Gastrocnemius medialis (tissue), 4 donors: ENCODE results near the gene ASIC5.

ENCODE experiments used
- POLR2A ChIP-seq, 2 donors: fragments of 450-650 bp; IDR thresholded peaks; one replicate each; pipeline ENCODE4 v1.6.1; 2017; ENCODE audit warnings: antibody characterized with exemption in 2 of 2, mild to moderate bottlenecking in 2 of 2, moderate library complexity in 2 of 2
- TF ChIP-seq, protein P1 (sequence below), 5 experiments: fragments of 450-650 bp in 3 of 5; fragments of 200-600 bp in 2 of 5; sonication (generic) in 2 of 5; IDR thresholded peaks in 4 of 5; conservative IDR thresholded peaks in 1 of 5; 1 replicate in 4 of 5; 2 replicates in 1 of 5; pipeline ENCODE4 v1.5.1; 2016 to 2019; ENCODE audit warnings: antibody characterized with exemption in 5 of 5, mild to moderate bottlenecking in 3 of 5, moderate library complexity in 3 of 5

DNA sequence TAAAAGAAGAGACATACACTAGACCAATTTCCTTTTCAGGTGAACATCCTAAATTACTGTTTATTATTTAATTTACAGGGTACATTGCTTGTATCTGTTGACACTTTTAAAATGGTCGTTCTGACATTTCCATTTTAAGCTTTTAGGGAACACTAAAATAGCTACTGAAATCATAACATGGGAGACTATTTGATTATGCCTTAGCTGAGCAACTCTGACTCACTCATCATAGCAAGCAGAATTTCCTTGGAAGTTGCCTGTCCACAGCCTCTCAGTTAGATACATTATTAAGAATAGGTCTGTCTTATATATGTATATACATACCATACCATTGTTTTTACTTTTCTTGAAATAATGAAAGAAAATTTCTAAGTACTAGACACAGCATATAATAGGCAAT, 85.3 kb downstream of the ASIC5 start:
- TF ChIP-seq, protein P1, sequence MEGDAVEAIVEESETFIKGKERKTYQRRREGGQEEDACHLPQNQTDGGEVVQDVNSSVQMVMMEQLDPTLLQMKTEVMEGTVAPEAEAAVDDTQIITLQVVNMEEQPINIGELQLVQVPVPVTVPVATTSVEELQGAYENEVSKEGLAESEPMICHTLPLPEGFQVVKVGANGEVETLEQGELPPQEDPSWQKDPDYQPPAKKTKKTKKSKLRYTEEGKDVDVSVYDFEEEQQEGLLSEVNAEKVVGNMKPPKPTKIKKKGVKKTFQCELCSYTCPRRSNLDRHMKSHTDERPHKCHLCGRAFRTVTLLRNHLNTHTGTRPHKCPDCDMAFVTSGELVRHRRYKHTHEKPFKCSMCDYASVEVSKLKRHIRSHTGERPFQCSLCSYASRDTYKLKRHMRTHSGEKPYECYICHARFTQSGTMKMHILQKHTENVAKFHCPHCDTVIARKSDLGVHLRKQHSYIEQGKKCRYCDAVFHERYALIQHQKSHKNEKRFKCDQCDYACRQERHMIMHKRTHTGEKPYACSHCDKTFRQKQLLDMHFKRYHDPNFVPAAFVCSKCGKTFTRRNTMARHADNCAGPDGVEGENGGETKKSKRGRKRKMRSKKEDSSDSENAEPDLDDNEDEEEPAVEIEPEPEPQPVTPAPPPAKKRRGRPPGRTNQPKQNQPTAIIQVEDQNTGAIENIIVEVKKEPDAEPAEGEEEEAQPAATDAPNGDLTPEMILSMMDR (IDR thresholded peaks at IDR 0.05 in 4 of 5, conservative IDR thresholded peaks at IDR 0.05 in 1 of 5): no peak
- TF ChIP-seq POLR2A (IDR thresholded peaks at IDR 0.05): no peak
